B cell (primary cell): ENCODE data around the gene VLDLR. TPM values are rescaled to one million over a fixed set of nuclear protein-coding genes. Genes with fewer than 3 reads are reported as not detected.

ENCODE experiments used
- ATAC-seq: fragments of 200-7000 bp; cut with Tn5 transposase; one replicate; pipeline ENCODE4 v1.10.0; 2021; ENCODE audit warnings: low read depth, mild to moderate bottlenecking, moderate number of reproducible peaks, moderate library complexity
- CTCF ChIA-PET: fragments of 350-600 bp; sonication (Branson Sonifier 250); formaldehyde crosslinking; loops from one replicate; lab custom pipeline; 2021; ENCODE audit warnings: antibody characterized with exemption, inconsistent platforms; lab: Charles Lee
- POLR2A ChIA-PET: fragments of 350-600 bp; sonication (Branson Sonifier 250); formaldehyde crosslinking; loops from one replicate; lab custom pipeline; 2021; ENCODE audit warnings: antibody characterized with exemption; lab: Charles Lee
- DNase-seq: peaks from one replicate; pipeline ENCODE4 v3.0.0; 2013
- H2AFZ ChIP-seq: 2 replicates; pipeline ENCODE4 v1.6.1; 2012; ENCODE audit warnings: mild to moderate bottlenecking, low read depth, low read length; ENCODE audit not compliant: insufficient read depth, poor library complexity, severe bottlenecking
- H3K27ac ChIP-seq, 2 donors: 1 replicate in 1 of 2; 2 replicates in 1 of 2; pipeline ENCODE4 v1.5.1; 2012 to 2013; ENCODE audit warnings: low read length in 2 of 2, mild to moderate bottlenecking in 2 of 2, moderate library complexity in 1 of 2
- H3K27me3 ChIP-seq, 4 experiments: fragments of 200-600 bp in 1 of 4; sonication (generic) in 1 of 4; replicated peaks in 1 of 4; 1 replicate in 2 of 4; 2 replicates in 2 of 4; pipeline versions ENCODE4 v1.6.1 to v1.7.0; 2013 to 2016; ENCODE audit warnings: low read length in 3 of 4, mild to moderate bottlenecking in 2 of 4, mixed read lengths in 1 of 4, moderate library complexity in 1 of 4; ENCODE audit not compliant: insufficient read depth in 4 of 4, control insufficient read depth in 3 of 4; ENCODE audit errors: control extremely low read depth in 1 of 4
- H3K36me3 ChIP-seq, 2 experiments: replicated peaks in 1 of 2; 1 replicate in 1 of 2; 2 replicates in 1 of 2; pipeline versions ENCODE4 v1.6.1 to v1.7.1; 2013; ENCODE audit warnings: low read length in 1 of 2; ENCODE audit not compliant: insufficient read depth in 2 of 2, control insufficient read depth in 1 of 2; ENCODE audit errors: control extremely low read depth in 1 of 2, extremely low read depth in 1 of 2
- H3K4me1 ChIP-seq, 2 donors: fragments of 200-600 bp in 1 of 2; sonication (generic) in 1 of 2; 1 replicate in 1 of 2; 2 replicates in 1 of 2; pipeline versions ENCODE4 v1.5.1 to v1.6.1; 2013 to 2017; ENCODE audit warnings: low read length in 2 of 2; ENCODE audit not compliant: control insufficient read depth in 2 of 2, insufficient read depth in 2 of 2
- H3K4me2 ChIP-seq: replicated peaks from 2 replicates; pipeline ENCODE3; 2012; ENCODE audit warnings: mild to moderate bottlenecking, low read depth, low read length; ENCODE audit not compliant: poor library complexity, severe bottlenecking
- H3K4me3 ChIP-seq, 5 experiments: fragments of 200-600 bp in 1 of 5; sonication (generic) in 1 of 5; 1 replicate in 3 of 5; 2 replicates in 2 of 5; pipeline versions ENCODE4 v1.5.1 to v1.7.0; 2011 to 2016; ENCODE audit warnings: low read length in 4 of 5, mild to moderate bottlenecking in 4 of 5, low read depth in 2 of 5, control low read depth in 1 of 5, moderate library complexity in 1 of 5; ENCODE audit not compliant: insufficient read depth in 1 of 5; ENCODE audit errors: control extremely low read depth in 1 of 5, extremely low read depth in 1 of 5
- H3K79me2 ChIP-seq: fragments of 200-600 bp; sonication (generic); one replicate; pipeline ENCODE4 v1.6.0; 2016; ENCODE audit warnings: low read length; ENCODE audit not compliant: control insufficient read depth, insufficient read depth
- H3K9ac ChIP-seq: fragments of 200-600 bp; sonication (generic); 2 replicates; pipeline ENCODE4 v1.6.1; 2017; ENCODE audit warnings: mild to moderate bottlenecking, low read length, moderate library complexity
- H3K9me3 ChIP-seq, 3 donors: one replicate each; pipeline versions ENCODE4 v1.6.1 to v1.7.1; 2013; ENCODE audit warnings: low read length in 2 of 3; ENCODE audit not compliant: control insufficient read depth in 2 of 3, insufficient read depth in 1 of 3; ENCODE audit errors: control extremely low read depth in 1 of 3
- H4K20me1 ChIP-seq: 2 replicates; pipeline ENCODE4 v1.6.0; 2012; ENCODE audit warnings: mild to moderate bottlenecking, low read length; ENCODE audit not compliant: insufficient read depth, control insufficient read depth, poor library complexity, severe bottlenecking
- H3K27ac Mint-ChIP-seq: one replicate; pipeline ENCODE4 v1.8.0; 2021; ENCODE audit warnings: mixed read lengths
- H3K27me3 Mint-ChIP-seq: one replicate; pipeline ENCODE4 v1.8.0; 2021; ENCODE audit warnings: mixed read lengths
- H3K4me1 Mint-ChIP-seq: one replicate; pipeline ENCODE4 v1.8.0; 2021; ENCODE audit warnings: mixed read lengths
- H3K4me3 Mint-ChIP-seq: one replicate; pipeline ENCODE4 v1.8.0; 2021; ENCODE audit warnings: mixed read lengths
- H3K9me3 Mint-ChIP-seq: one replicate; pipeline ENCODE4 v1.8.0; 2022; ENCODE audit warnings: mixed read lengths; ENCODE audit not compliant: insufficient read depth
- EZH2 ChIP-seq: IDR thresholded peaks from 2 replicates; pipeline ENCODE4 v1.6.1; 2012; ENCODE audit warnings: borderline replicate concordance, low read depth, mild to moderate bottlenecking, moderate library complexity, low read length; ENCODE audit not compliant: insufficient read depth, poor library complexity, severe bottlenecking
- WGBS: methylation state at CpG from one replicate; pipeline ENCODE4 v1.1.5; 2013; ENCODE audit warnings: missing lambda C conversion rate; ENCODE audit not compliant: insufficient coverage; 5-methylcytosine and 5-hydroxymethylcytosine counted together
- intact Hi-C: fragments of 100-400 bp; cut with micrococcal nuclease; formaldehyde crosslinking; loops from one replicate; pipeline ENCODE4 v1.10.0; 2022
- polyA plus RNA-seq: library from polyadenylated mRNA; depleted of rRNA; stranded (reverse); fragments of >200 nt; gene quantifications from 2 replicates; pipeline ENCODE4 v1.2.3, GENCODE V29; 2012
- total RNA-seq, 2 donors: library from RNA; stranded (reverse); fragments of 120-200 nt in 1 of 2; gene quantifications; 1 replicate in 1 of 2; 2 replicates in 1 of 2; pipeline versions ENCODE4 v1.2.3 to v1.2.4, GENCODE V29; 2013 to 2022
- TF ChIP-seq, protein P1 (sequence below): fragments of 200-600 bp; IDR thresholded peaks from one replicate; pipeline ENCODE4 v1.8.0; 2022; ENCODE audit warnings: antibody characterized with exemption, mild to moderate bottlenecking

The VLDLR gene
- total and polyA plus RNA-seq, 2 donors (not counting 1 experiment from before 2014, with no cell fraction given), result 0.03 TPM; not detected in 1

DNA sequence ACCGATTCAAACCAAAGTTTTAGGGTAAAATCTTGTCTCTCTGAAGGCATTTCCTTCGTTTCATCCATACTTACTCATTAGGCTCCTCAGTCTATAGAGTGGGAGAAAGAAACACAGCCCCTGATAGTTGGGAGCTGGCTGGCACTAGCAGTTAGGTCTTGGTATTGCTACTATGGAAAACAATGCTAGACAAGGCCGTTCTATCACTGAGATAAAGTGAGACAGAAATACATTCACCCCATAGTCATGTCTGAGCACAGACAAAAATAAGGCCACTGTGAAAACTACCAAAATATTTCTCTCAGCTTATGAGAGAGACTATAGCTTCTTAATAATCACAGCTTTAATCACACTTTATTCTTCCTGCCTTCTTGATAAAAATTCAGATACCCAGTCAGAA lies 67.0 kb downstream of the VLDLR start:
- intact Hi-C loops, result no loop called here

DNA sequence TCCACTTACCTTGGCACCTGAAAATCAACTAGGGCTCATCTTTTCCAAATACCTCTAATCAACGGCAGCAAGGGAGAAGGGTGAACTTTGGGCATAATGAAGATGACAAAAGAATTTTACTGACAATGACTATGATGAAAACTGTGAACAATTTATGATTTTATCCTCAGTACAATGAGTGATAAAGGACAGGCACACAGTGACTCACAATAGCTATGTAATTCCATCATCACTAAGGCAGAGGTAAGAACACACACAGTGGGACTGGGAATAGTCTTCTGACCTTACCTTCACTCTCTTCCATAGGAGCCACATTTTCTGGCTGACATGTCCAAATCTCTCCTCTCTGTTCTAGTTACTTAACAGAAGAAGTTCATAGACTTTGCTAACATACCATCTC lies 69.6 kb downstream of the VLDLR start:
- no peaks in the 10 kb centered on the region for H3K79me2 ChIP-seq
- DNase-seq (no peak), ATAC-seq (no peak)
- no peaks in the 10 kb centered on the region for H3K4me1 ChIP-seq
- no peaks in the 10 kb centered on the region for H3K9me3 Mint-ChIP-seq
- no peak overlapping the region for H3K4me3 ChIP-seq
- ChIA-PET POLR2A (no interaction called here), CTCF (no interaction called here)
- no peak overlapping the region for H3K27ac Mint-ChIP-seq
- intact Hi-C loops, result no loop called here
- no peak overlapping the region for H3K4me3 Mint-ChIP-seq
- no peak overlapping the region for H3K9ac ChIP-seq
- H2AFZ ChIP-seq, result no peak overlapping the region
- no peaks in the 10 kb centered on the region for H3K9me3 ChIP-seq
- H3K36me3 ChIP-seq, result no peaks in the 10 kb centered on the region
- H3K27me3 ChIP-seq, result no peaks in the 10 kb centered on the region
- WGBS, result no CpG with 5 or more reads among the region's 1 CpG
- TF ChIP-seq, protein P1, sequence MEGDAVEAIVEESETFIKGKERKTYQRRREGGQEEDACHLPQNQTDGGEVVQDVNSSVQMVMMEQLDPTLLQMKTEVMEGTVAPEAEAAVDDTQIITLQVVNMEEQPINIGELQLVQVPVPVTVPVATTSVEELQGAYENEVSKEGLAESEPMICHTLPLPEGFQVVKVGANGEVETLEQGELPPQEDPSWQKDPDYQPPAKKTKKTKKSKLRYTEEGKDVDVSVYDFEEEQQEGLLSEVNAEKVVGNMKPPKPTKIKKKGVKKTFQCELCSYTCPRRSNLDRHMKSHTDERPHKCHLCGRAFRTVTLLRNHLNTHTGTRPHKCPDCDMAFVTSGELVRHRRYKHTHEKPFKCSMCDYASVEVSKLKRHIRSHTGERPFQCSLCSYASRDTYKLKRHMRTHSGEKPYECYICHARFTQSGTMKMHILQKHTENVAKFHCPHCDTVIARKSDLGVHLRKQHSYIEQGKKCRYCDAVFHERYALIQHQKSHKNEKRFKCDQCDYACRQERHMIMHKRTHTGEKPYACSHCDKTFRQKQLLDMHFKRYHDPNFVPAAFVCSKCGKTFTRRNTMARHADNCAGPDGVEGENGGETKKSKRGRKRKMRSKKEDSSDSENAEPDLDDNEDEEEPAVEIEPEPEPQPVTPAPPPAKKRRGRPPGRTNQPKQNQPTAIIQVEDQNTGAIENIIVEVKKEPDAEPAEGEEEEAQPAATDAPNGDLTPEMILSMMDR, result no peak
- TF ChIP-seq EZH2, result no peak
- no peaks in the 10 kb centered on the region for H3K27me3 Mint-ChIP-seq
- H3K27ac ChIP-seq, result no peak overlapping the region
- no peak overlapping the region for H3K4me2 ChIP-seq
- no peaks in the 10 kb centered on the region for H3K4me1 Mint-ChIP-seq
- no peaks in the 10 kb centered on the region for H4K20me1 ChIP-seq

More for the DNA sequence above, 67.0 kb downstream of the VLDLR start:
- H3K9me3 ChIP-seq, result no peaks in the 10 kb centered on the region
- no peak overlapping the region for H3K9ac ChIP-seq
- H3K27me3 Mint-ChIP-seq, result no peaks in the 10 kb centered on the region
- ATAC-seq (no peak), DNase-seq (no peak)
- ChIA-PET CTCF (no interaction called here), POLR2A (no interaction called here)
- H3K4me2 ChIP-seq, result no peak overlapping the region
- H3K4me3 Mint-ChIP-seq, result no peak overlapping the region
- no peak overlapping the region for H3K27ac ChIP-seq
- no peak overlapping the region for H3K4me3 ChIP-seq
- H3K4me1 ChIP-seq, result no peaks in the 10 kb centered on the region
- no peaks in the 10 kb centered on the region for H3K4me1 Mint-ChIP-seq
- no peak overlapping the region for H3K27ac Mint-ChIP-seq
- no peaks in the 10 kb centered on the region for H3K36me3 ChIP-seq
- H4K20me1 ChIP-seq, result no peaks in the 10 kb centered on the region
- H3K27me3 ChIP-seq, result no peaks in the 10 kb centered on the region
- no peaks in the 10 kb centered on the region for H3K79me2 ChIP-seq
- no CpG with 5 or more reads among the region's 3 CpGs for WGBS
- TF ChIP-seq, protein P1, result no peak
- no peak for TF ChIP-seq EZH2
- no peaks in the 10 kb centered on the region for H3K9me3 Mint-ChIP-seq
- H2AFZ ChIP-seq, result no peak overlapping the region
